ENCODE results near the gene HCAR3. TPM values are rescaled to one million over a fixed set of nuclear protein-coding genes. Genes with fewer than 3 reads are reported as not detected.

The HCAR3 gene
- total and polyA plus RNA-seq, 8 donors, result 0.37 to 8.3 (median 1.8) TPM; not detected in 3

- intact Hi-C loops (cut with DNase I; ENCODE audit: low total_unique reads), result no loop called here
- Histone ChIP-seq H3K36me3 (no peaks in the 10 kb centered on the region), H3K4me3 (peak overlapping the region in 1 of 4 donors; percentile 16), H3K27me3 (peaks cover 0 to 5% (median 0%) of the 10 kb centered on the region in 3 donors), H3K4me1 (peaks cover 0 to 30% (median 16%) of the 10 kb centered on the region in 4 donors), H3K27ac (peak overlapping the region in 4 of 5 donors; percentile 18 to 68 (median 49)), H3K9me3 (no peaks in the 10 kb centered on the region)
- WGBS, 5 donors, result 22 to 34% (median 25%) methylated on average over 5 of the region's 5 CpGs
- DNase-seq, result peak; percentile 46 to 69
- TF ChIP-seq POLR2A (IDR thresholded peaks at IDR 0.05) (no peak), POLR2AphosphoS5 (IDR thresholded peaks at IDR 0.05) (peak in 1 of 3 donors; percentile 10)
Observed at GRCh38 chr12:122726080-122726558, 9.5 kb upstream of the HCAR3 start.

DNA sequence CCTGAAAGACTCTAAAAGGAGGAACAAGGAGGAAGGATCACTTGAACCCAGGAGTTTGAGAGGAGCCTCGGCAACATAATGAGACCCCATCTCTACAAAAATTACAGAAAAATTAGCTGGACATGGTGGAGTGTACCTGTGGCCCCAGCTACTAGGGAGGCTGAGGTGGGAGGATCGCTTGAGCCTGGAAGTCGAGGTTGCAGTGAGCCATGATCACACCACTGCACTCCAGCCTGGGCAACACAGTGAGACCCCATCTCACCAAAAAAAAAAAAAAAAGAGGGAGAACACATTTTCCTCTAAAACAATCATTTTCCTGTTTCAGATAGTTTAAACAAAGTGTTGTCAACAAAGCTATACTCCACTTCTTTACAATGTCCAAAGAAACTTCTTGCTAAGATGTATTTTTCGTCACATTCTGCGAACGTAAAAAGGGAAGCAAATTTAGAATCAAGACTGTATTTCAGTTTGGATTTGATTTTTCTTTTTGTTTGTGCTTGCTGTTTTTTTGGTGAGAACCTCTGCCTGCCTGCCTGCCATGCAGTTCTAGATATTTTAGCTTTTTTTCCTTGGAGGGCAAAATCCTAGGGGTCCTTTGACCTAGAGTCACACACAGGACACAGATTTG, 9.0 kb upstream of the HCAR3 start:
- intact Hi-C loops (cut with DNase I; ENCODE audit: low total_unique reads), result no loop called here
- Histone ChIP-seq H3K4me1 (peaks cover 0 to 25% (median 16%) of the 10 kb centered on the region in 4 donors), H3K27me3 (peaks cover 0 to 5% (median 0%) of the 10 kb centered on the region in 3 donors), H3K4me3 (peak overlapping the region in 1 of 4 donors; percentile 13), H3K36me3 (no peaks in the 10 kb centered on the region), H3K9me3 (no peaks in the 10 kb centered on the region), H3K27ac (peak overlapping the region in 4 of 5 donors; percentile 18 to 68 (median 49))
- WGBS, 5 donors, result 69 to 78% (median 76%) methylated on average over 6 of the region's 6 CpGs
- DNase-seq, result no peak
- TF ChIP-seq POLR2AphosphoS5 (IDR thresholded peaks at IDR 0.05) (no peak), POLR2A (IDR thresholded peaks at IDR 0.05) (no peak), EP300 (IDR thresholded peaks at IDR 0.05) (no peak), CTCF (IDR thresholded peaks at IDR 0.05) (no peak)

DNA sequence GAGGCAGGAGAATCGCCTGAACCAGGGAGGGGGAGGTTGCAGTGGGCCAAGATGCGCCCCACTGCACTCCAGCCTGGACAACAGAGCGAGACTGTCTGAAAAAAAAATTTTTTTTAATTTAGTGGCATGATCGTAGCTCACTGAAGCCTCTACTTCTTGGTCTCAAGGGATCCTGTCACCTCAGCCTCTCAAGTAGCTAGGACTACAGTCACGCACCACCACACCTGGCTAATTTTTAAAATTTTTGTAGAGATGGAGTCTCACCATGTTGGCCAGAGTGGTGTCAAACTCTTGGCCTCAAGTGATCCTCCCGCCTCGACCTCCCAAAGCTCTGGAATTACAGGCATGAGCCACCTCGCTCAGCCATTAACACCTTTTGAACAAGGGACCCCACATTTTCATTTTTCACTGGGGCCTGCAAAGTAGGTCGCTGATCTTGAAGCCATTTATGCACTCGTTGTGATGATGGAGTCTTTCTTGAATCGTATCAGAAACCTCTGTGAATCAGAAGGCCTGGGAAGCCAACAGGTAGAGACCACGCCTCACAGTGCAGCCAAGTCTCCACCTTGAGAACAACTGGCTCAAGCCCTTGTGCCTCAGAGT, 8.1 kb upstream of the HCAR3 start:
- WGBS, 5 donors, result 88 to 95% (median 93%) methylated on average over 12 of the region's 12 CpGs
- no peak overlapping the region for H3K27ac ChIP-seq
- no peak overlapping the region for H3K4me3 ChIP-seq
- no peaks in the 10 kb centered on the region for H3K9me3 ChIP-seq
- no peak for DNase-seq
- TF ChIP-seq CTCF (IDR thresholded peaks at IDR 0.05) (no peak), POLR2AphosphoS5 (IDR thresholded peaks at IDR 0.05) (no peak), EP300 (IDR thresholded peaks at IDR 0.05) (no peak), POLR2A (IDR thresholded peaks at IDR 0.05) (no peak)
- no peaks in the 10 kb centered on the region for H3K27me3 ChIP-seq
- intact Hi-C loops (cut with DNase I; ENCODE audit: low total_unique reads), result no loop called here
- H3K36me3 ChIP-seq, result no peaks in the 10 kb centered on the region
- peaks cover 0 to 25% (median 13%) of the 10 kb centered on the region in 4 donors for H3K4me1 ChIP-seq

DNA sequence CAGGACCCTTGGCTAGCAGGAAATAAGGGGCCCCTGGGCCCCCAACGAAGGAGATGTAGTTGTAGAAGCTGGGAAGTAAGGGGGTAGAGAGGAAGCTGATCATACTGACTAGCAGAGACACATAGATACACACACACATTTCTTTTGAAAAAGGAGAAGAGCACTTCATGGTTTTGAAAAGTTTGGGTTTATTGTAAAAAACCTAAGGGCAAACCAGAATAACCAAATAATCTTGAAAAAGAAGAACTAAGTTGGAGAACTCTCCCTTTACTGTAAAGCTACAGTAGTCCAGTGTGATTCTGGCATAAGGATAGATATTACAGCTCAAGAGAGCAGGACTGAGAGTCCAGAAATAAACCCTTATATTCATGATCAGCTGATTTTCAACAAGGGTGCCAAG, 5.8 kb upstream of the HCAR3 start:
- DNase-seq, result no peak
- TF ChIP-seq POLR2AphosphoS5 (IDR thresholded peaks at IDR 0.05) (no peak), CTCF (IDR thresholded peaks at IDR 0.05) (no peak), EP300 (IDR thresholded peaks at IDR 0.05) (no peak), POLR2A (IDR thresholded peaks at IDR 0.05) (no peak)
- 48 to 73% (median 70%) methylated on average over 1 of the region's 1 CpG for WGBS, 5 donors

More for the DNA sequence above, 5.8 kb upstream of the HCAR3 start:
- H3K9me3 ChIP-seq, result no peaks in the 10 kb centered on the region
- intact Hi-C loops (cut with DNase I; ENCODE audit: low total_unique reads), result no loop called here
- H3K36me3 ChIP-seq, result no peaks in the 10 kb centered on the region
- H3K27me3 ChIP-seq, result no peaks in the 10 kb centered on the region
- no peak overlapping the region for H3K27ac ChIP-seq
- H3K4me1 ChIP-seq, result peaks cover 0 to 22% (median 13%) of the 10 kb centered on the region in 4 donors
- H3K4me3 ChIP-seq, result no peak overlapping the region

Data from stomach (tissue), 9 donors.